GM12878 (cell line): ENCODE measurements around the gene TBXA2R. TPM values are rescaled to one million over a fixed set of nuclear protein-coding genes. Genes with fewer than 3 reads are reported as not detected.

Experiments
- ATAC-seq: fragments of 200-7000 bp; cut with Tn5 transposase; 3 replicates; pipeline ENCODE4 v1.9.1; 2020; ENCODE audit warnings: mild to moderate bottlenecking, moderate library complexity
- BruUV-seq: library from RNA; stranded (reverse); fragments of 400-500 nt; replicated peaks from 2 replicates; lab custom pipeline; 2021; lab: Mats Ljungman, UMichigan
- CTCF ChIA-PET: fragments of 300-600 bp; sonication (Branson Sonifier 250); formaldehyde crosslinking; extraction: SDS; loops from one replicate; lab custom pipeline; 2021; ENCODE audit warnings: inconsistent platforms; lab: Yijun Ruan, JAX
- POLR2A ChIA-PET: fragments of 350-600 bp; formaldehyde crosslinking; extraction: SDS; loops from one replicate; lab custom pipeline; 2021; ENCODE audit warnings: inconsistent platforms; lab: Charles Lee
- RAD21 ChIA-PET: fragments of 300-600 bp; sonication (Branson Sonifier 250); formaldehyde crosslinking; loops from one replicate; lab custom pipeline; 2023; ENCODE audit warnings: antibody characterized with exemption; ENCODE audit not compliant: unreplicated experiment; lab: Charles Lee
- SMC1A ChIA-PET: fragments of 300-600 bp; sonication (Branson Sonifier 250); formaldehyde crosslinking; loops from one replicate; lab custom pipeline; 2023; ENCODE audit not compliant: unreplicated experiment, uncharacterized antibody; lab: Charles Lee
- DNase-seq: peaks from one replicate; pipeline ENCODE4 v3.0.0-alpha.2; 2011; ENCODE audit warnings: low read depth, low spot score
- FAIRE-seq: peaks from 3 replicates; lab custom pipeline; 2011; peaks lifted over from hg19 to GRCh38; lab: Jason Lieb, UNC
- H2AFZ ChIP-seq: 2 replicates; pipeline ENCODE4 v1.6.0; 2011; ENCODE audit warnings: low read depth, low read length, control low read depth; ENCODE audit not compliant: control insufficient read depth
- H3K27ac ChIP-seq: 2 replicates; pipeline ENCODE4 v1.5.1; 2011; ENCODE audit warnings: control low read depth; ENCODE audit not compliant: control insufficient read depth, insufficient read depth
- H3K27me3 ChIP-seq, 2 experiments: replicated peaks in 1 of 2; 2 replicates each; pipeline versions ENCODE4 v1.6.0 to v1.6.1; 2011; ENCODE audit warnings: low read length in 1 of 2; ENCODE audit not compliant: control insufficient read depth in 2 of 2, insufficient read depth in 2 of 2
- H3K36me3 ChIP-seq, 2 experiments: 2 replicates each; pipeline ENCODE4 v1.5.1; 2011; ENCODE audit warnings: low read length in 1 of 2; ENCODE audit not compliant: control insufficient read depth in 2 of 2, insufficient read depth in 2 of 2
- H3K4me1 ChIP-seq: 2 replicates; pipeline ENCODE4 v1.6.1; 2011; ENCODE audit warnings: mild to moderate bottlenecking, low read length, moderate library complexity, mixed read lengths; ENCODE audit not compliant: control insufficient read depth, insufficient read depth
- H3K4me2 ChIP-seq: 2 replicates; pipeline ENCODE4 v1.6.0; 2011; ENCODE audit warnings: control low read depth; ENCODE audit not compliant: control insufficient read depth, insufficient read depth
- H3K4me3 ChIP-seq: fragments of 200-600 bp; sonication (generic); 2 replicates; pipeline ENCODE4 v1.5.1; 2016
- H3K79me2 ChIP-seq: 2 replicates; pipeline ENCODE4 v1.6.0; 2011; ENCODE audit warnings: low read length; ENCODE audit not compliant: control insufficient read depth, insufficient read depth
- H3K9ac ChIP-seq: 2 replicates; pipeline ENCODE4 v1.8.0; 2011; ENCODE audit warnings: low read length, control low read depth, mixed read lengths; ENCODE audit not compliant: control insufficient read depth, insufficient read depth
- H3K9me3 ChIP-seq: replicated peaks from 3 replicates; pipeline ENCODE4 v1.5.1; 2011; ENCODE audit warnings: mild to moderate bottlenecking, low read length; ENCODE audit not compliant: control insufficient read depth, insufficient read depth
- H4K20me1 ChIP-seq: 2 replicates; pipeline ENCODE4 v1.6.0; 2011; ENCODE audit not compliant: control insufficient read depth, insufficient read depth
- BCLAF1 ChIP-seq: fragments of 450-650 bp; IDR thresholded peaks from 2 replicates; pipeline ENCODE4 v1.6.1; 2017; ENCODE audit warnings: antibody characterized with exemption, mild to moderate bottlenecking, moderate library complexity
- BMI1 ChIP-seq: fragments of 450-650 bp; IDR thresholded peaks from 2 replicates; pipeline ENCODE4 v1.6.1; 2016; ENCODE audit warnings: mild to moderate bottlenecking, moderate library complexity, borderline replicate concordance
- IKZF1 ChIP-seq: fragments of 450-650 bp; conservative IDR thresholded peaks from 2 replicates; pipeline ENCODE4 v1.6.1; 2017; ENCODE audit warnings: antibody characterized with exemption, mild to moderate bottlenecking
- IRF5 ChIP-seq: fragments of 450-650 bp; IDR thresholded peaks from 2 replicates; pipeline ENCODE4 v1.6.1; 2017; ENCODE audit warnings: borderline replicate concordance
- KLF5 ChIP-seq: fragments of 450-650 bp; IDR thresholded peaks from 2 replicates; pipeline ENCODE4 v1.6.1; 2014; ENCODE audit warnings: mild to moderate bottlenecking; ENCODE audit not compliant: partially characterized antibody
- MTA2 ChIP-seq: fragments of 450-650 bp; IDR thresholded peaks from 2 replicates; pipeline ENCODE4 v1.6.1; 2016; ENCODE audit warnings: low read depth, mild to moderate bottlenecking, moderate library complexity
- NFYB ChIP-seq: IDR thresholded peaks from 2 replicates; pipeline ENCODE4 v1.6.1; 2011; ENCODE audit warnings: low read depth, mild to moderate bottlenecking, low read length, improper control_type of control experiment, moderate library complexity; ENCODE audit not compliant: insufficient read depth
- NR2F1 ChIP-seq: fragments of 450-650 bp; conservative IDR thresholded peaks from 2 replicates; pipeline ENCODE4 v1.6.1; 2017; ENCODE audit warnings: mild to moderate bottlenecking
- PAX8 ChIP-seq: fragments of 450-650 bp; IDR thresholded peaks from 2 replicates; pipeline ENCODE4 v1.6.1; 2017; ENCODE audit warnings: mild to moderate bottlenecking, moderate library complexity
- POU2F2 ChIP-seq: IDR thresholded peaks from 3 replicates; pipeline ENCODE4 v1.6.1; 2011; ENCODE audit warnings: low read depth, mild to moderate bottlenecking, low read length, borderline replicate concordance
- SUPT20H ChIP-seq: IDR thresholded peaks from 2 replicates; pipeline ENCODE4 v1.6.1; 2011; ENCODE audit warnings: low read depth, mild to moderate bottlenecking, low read length, moderate library complexity, borderline replicate concordance; ENCODE audit not compliant: control insufficient read depth
- TAF1 ChIP-seq: IDR thresholded peaks from 2 replicates; pipeline ENCODE4 v1.6.1; 2011; ENCODE audit warnings: mild to moderate bottlenecking, low read depth, low read length, borderline replicate concordance
- TARDBP ChIP-seq: IDR thresholded peaks from 2 replicates; pipeline ENCODE4 v1.6.1; 2016; ENCODE audit warnings: borderline replicate concordance
- USF1 ChIP-seq: IDR thresholded peaks from 2 replicates; pipeline ENCODE4 v1.6.1; 2011; ENCODE audit warnings: borderline replicate concordance, low read depth, mild to moderate bottlenecking, moderate library complexity, mixed read lengths, low read length; ENCODE audit not compliant: insufficient read depth; ENCODE audit errors: extremely low read length
- ZBED1 ChIP-seq: IDR thresholded peaks from 2 replicates; pipeline ENCODE4 v1.6.1; 2016; ENCODE audit warnings: borderline replicate concordance
- ZNF384 ChIP-seq: IDR thresholded peaks from 2 replicates; pipeline ENCODE4 v1.6.1; 2012; ENCODE audit warnings: low read depth, mild to moderate bottlenecking, low read length, improper control_type of control experiment, borderline replicate concordance
- WGBS: methylation state at CpG from one replicate; pipeline ENCODE4 v1.1.6; 2016; ENCODE audit warnings: low lambda C conversion rate; ENCODE audit not compliant: insufficient replicate concordance, insufficient coverage; ENCODE audit errors: missing lambda C conversion rate; 5-methylcytosine and 5-hydroxymethylcytosine counted together
- in situ Hi-C: fragments of 300-500 bp; cut with MboI; formaldehyde crosslinking; loops from 9 replicates; pipeline ENCODE4 v1.14.3; 2018; ENCODE audit warnings: mixed read lengths
- intact Hi-C: fragments of 100-400 bp; cut with micrococcal nuclease; formaldehyde crosslinking; loops from one replicate; pipeline ENCODE4 v1.14.2; 2022; ENCODE audit not compliant: unreplicated experiment
- polyA plus RNA-seq, 11 experiments: library from polyadenylated mRNA; depleted of rRNA in 4 of 11; unstranded in 6 of 11; stranded (reverse) in 5 of 11; fragments of >200 nt; fragmentation: Nextera tagmentation in 4 of 11; fragmentation: Illumina TruSeq in 1 of 11; extraction: Ambion mirVana in 4 of 11; extraction: Trizol in 1 of 11; gene quantifications; 1 replicate in 1 of 11; 2 replicates in 10 of 11; pipeline versions ENCODE4 v1.2.1 to v1.2.3, GENCODE V29; 2011 to 2016; ENCODE audit warnings: inconsistent platforms in 2 of 11, missing spikeins in 2 of 11, low read depth in 1 of 11
- total RNA-seq, 4 experiments: library from RNA; depleted of rRNA in 3 of 4; stranded (reverse); fragments of >200 nt in 3 of 4; fragmentation: Illumina TruSeq in 1 of 4; extraction: Trizol in 1 of 4; gene quantifications; 2 replicates each; pipeline versions ENCODE4 v1.2.1 to v1.2.3, GENCODE V29; 2013 to 2021

TBXA2R gene
- total and polyA plus RNA-seq, 10 of the 15 experiments (the other 5 are each of a cell fraction or from before 2014, with no cell fraction given): 0.03 TPM; not detected in 8

- Histone ChIP-seq H3K36me3 (no peaks in the 10 kb centered on the region), H3K9me3 (no peaks in the 10 kb centered on the region), H3K4me1 (no peaks in the 10 kb centered on the region; the same call in 1 of the 2 replicates), H3K4me3 (no peak overlapping the region), H4K20me1 (no peaks in the 10 kb centered on the region), H3K79me2 (no peaks in the 10 kb centered on the region), H3K27me3 (no peaks in the 10 kb centered on the region), H3K4me2 (no peak overlapping the region), H3K9ac (no peak overlapping the region), H2AFZ (no peak overlapping the region), H3K27ac (no peak overlapping the region)
- SMC1A ChIA-PET: no interaction called here
- no peak for DNase-seq
- no TSS peak for BruUV-seq
- intact Hi-C loops: no loop called here
- no peak for ATAC-seq
- 76% methylated on average over 17 of the region's 17 CpGs for WGBS
- CTCF ChIA-PET: interaction anchor here (0.6 kb wide), 1 partner anchor 8 kb away, joined by 3 read pairs; no protein-coding TSS in a partner anchor
- FAIRE-seq: no peak
- in situ Hi-C loops: no loop called here
- RAD21 ChIA-PET: no interaction called here
- TF ChIP-seq TAF1 (no peak), IKZF1 (no peak), ZNF384 (no peak), KLF5 (no peak), POU2F2 (no peak), ZBED1 (no peak), IRF5 (no peak), MTA2 (no peak), BMI1 (no peak), BCLAF1 (no peak), SUPT20H (no peak), PAX8 (no peak), NR2F1 (no peak), TARDBP (no peak), USF1 (no peak), NFYB (no peak)
- POLR2A ChIA-PET: interaction anchor here (0.6 kb wide), 1 partner anchor 24 kb away, joined by 3 read pairs; no protein-coding TSS in a partner anchor
Observed at GRCh38 chr19:3563709-3564524, 42.8 kb downstream of the TBXA2R start.
